IMR-90 (cell line): ENCODE measurements around the gene DHH. TPM values are rescaled to one million over a fixed set of nuclear protein-coding genes. Genes with fewer than 3 reads are reported as not detected.
A peak's percentile ranks its signal among the peaks of the same experiment; 100 is the strongest.

ENCODE experiments used
- ATAC-seq: fragments of 200-7000 bp; cut with Tn5 transposase; 2 replicates; pipeline ENCODE4 v1.9.1; 2020; ENCODE audit warnings: low read depth, mild to moderate bottlenecking, moderate library complexity
- BruUV-seq: library from RNA; stranded (reverse); fragments of 400-500 nt; replicated peaks from 2 replicates; lab custom pipeline; 2021; lab: Mats Ljungman, UMichigan
- CTCF ChIA-PET: fragments of 300-600 bp; formaldehyde crosslinking; extraction: SDS; loops from one replicate; lab custom pipeline; 2021; ENCODE audit warnings: antibody characterized with exemption; lab: Yijun Ruan, JAX
- POLR2A ChIA-PET: fragments of 300-600 bp; sonication (Branson Sonifier 250); formaldehyde crosslinking; loops from one replicate; lab custom pipeline; 2022; ENCODE audit warnings: antibody characterized with exemption; ENCODE audit not compliant: unreplicated experiment; lab: Charles Lee
- DNase-seq: peaks from one replicate; pipeline ENCODE4 v3.0.0; 2013
- H2AFZ ChIP-seq: replicated peaks from 2 replicates; pipeline ENCODE3; 2013; ENCODE audit warnings: low read length, mild to moderate bottlenecking; ENCODE audit not compliant: poor library complexity
- H2AK5ac ChIP-seq: 2 replicates; pipeline ENCODE4 v1.6.1; 2013; ENCODE audit warnings: low read depth, low read length, inconsistent platforms
- H2AK9ac ChIP-seq: replicated peaks from 2 replicates; pipeline ENCODE3; 2013; ENCODE audit warnings: mild to moderate bottlenecking, low read depth, low read length, moderate library complexity; ENCODE audit not compliant: poor library complexity
- H2BK120ac ChIP-seq: 2 replicates; pipeline ENCODE4 v1.6.1; 2013; ENCODE audit warnings: low read depth, low read length, inconsistent platforms
- H2BK15ac ChIP-seq: 3 replicates; pipeline ENCODE4 v1.6.1; 2013; ENCODE audit warnings: low read depth, low read length, inconsistent platforms
- H2BK20ac ChIP-seq: 2 replicates; pipeline ENCODE4 v1.6.1; 2013; ENCODE audit warnings: low read depth, mild to moderate bottlenecking, inconsistent platforms, low read length, moderate library complexity
- H2BK5ac ChIP-seq: 2 replicates; pipeline ENCODE4 v1.6.1; 2013; ENCODE audit warnings: mild to moderate bottlenecking, low read depth, low read length, inconsistent platforms; ENCODE audit not compliant: poor library complexity, severe bottlenecking
- H3K14ac ChIP-seq: replicated peaks from 2 replicates; pipeline ENCODE4 v1.6.1; 2013; ENCODE audit warnings: low read depth, low read length, inconsistent platforms
- H3K18ac ChIP-seq: 2 replicates; pipeline ENCODE4 v1.6.1; 2013; ENCODE audit warnings: low read depth, low read length, control low read depth
- H3K23ac ChIP-seq: 2 replicates; pipeline ENCODE4 v1.6.1; 2013; ENCODE audit warnings: low read depth, low read length, inconsistent platforms
- H3K27ac ChIP-seq: 2 replicates; pipeline ENCODE4 v1.5.1; 2013; ENCODE audit warnings: mild to moderate bottlenecking, control low read depth, low read length; ENCODE audit not compliant: insufficient read depth
- H3K27me3 ChIP-seq: 2 replicates; pipeline ENCODE4 v1.6.1; 2013; ENCODE audit warnings: low read length; ENCODE audit not compliant: control insufficient read depth, insufficient read depth
- H3K36me3 ChIP-seq: 2 replicates; pipeline ENCODE4 v1.6.1; 2013; ENCODE audit warnings: low read length, mixed read lengths; ENCODE audit not compliant: control insufficient read depth, insufficient read depth
- H3K4ac ChIP-seq: 2 replicates; pipeline ENCODE4 v1.6.1; 2013; ENCODE audit warnings: low read depth, low read length, inconsistent platforms
- H3K4me1 ChIP-seq: 2 replicates; pipeline ENCODE4 v1.6.1; 2013; ENCODE audit warnings: low read length, mixed read lengths; ENCODE audit not compliant: control insufficient read depth, insufficient read depth
- H3K4me2 ChIP-seq: 2 replicates; pipeline ENCODE4 v1.6.1; 2013; ENCODE audit warnings: low read depth, mild to moderate bottlenecking, control low read depth, low read length, moderate library complexity
- H3K4me3 ChIP-seq: 2 replicates; pipeline ENCODE4 v1.5.1; 2013; ENCODE audit warnings: low read depth, mild to moderate bottlenecking, control low read depth, low read length, moderate library complexity; ENCODE audit not compliant: insufficient read depth
- H3K56ac ChIP-seq: 2 replicates; pipeline ENCODE4 v1.6.1; 2013; ENCODE audit warnings: low read length, inconsistent platforms; ENCODE audit not compliant: insufficient read depth; ENCODE audit errors: extremely low read depth
- H3K79me1 ChIP-seq, 2 experiments: 2 replicates each; pipeline ENCODE4 v1.6.1; 2013; ENCODE audit warnings: low read length in 2 of 2, inconsistent platforms in 1 of 2, low read depth in 1 of 2
- H3K9ac ChIP-seq: 2 replicates; pipeline ENCODE4 v1.6.1; 2013; ENCODE audit warnings: low read depth, low read length, control low read depth
- H3K9me1 ChIP-seq: 2 replicates; pipeline ENCODE4 v1.6.1; 2013; ENCODE audit warnings: low read length, inconsistent platforms; ENCODE audit not compliant: insufficient read depth
- H3K9me3 ChIP-seq: 2 replicates; pipeline ENCODE4 v1.6.1; 2013; ENCODE audit warnings: low read length; ENCODE audit not compliant: control insufficient read depth, insufficient read depth
- H4K20me1 ChIP-seq: 2 replicates; pipeline ENCODE4 v1.6.1; 2013; ENCODE audit warnings: low read length, inconsistent platforms; ENCODE audit not compliant: insufficient read depth
- H4K5ac ChIP-seq: 2 replicates; pipeline ENCODE4 v1.6.1; 2013; ENCODE audit warnings: mild to moderate bottlenecking, low read depth, low read length, control low read depth
- H4K8ac ChIP-seq, 2 experiments: 2 replicates each; pipeline ENCODE4 v1.6.1; 2013; ENCODE audit warnings: low read depth in 2 of 2, low read length in 2 of 2, control low read depth in 1 of 2, inconsistent platforms in 1 of 2
- H4K91ac ChIP-seq: 2 replicates; pipeline ENCODE4 v1.6.1; 2013; ENCODE audit warnings: low read depth, low read length, inconsistent platforms; ENCODE audit not compliant: insufficient read depth
- CEBPB ChIP-seq: IDR thresholded peaks from 2 replicates; pipeline ENCODE4 v1.6.1; 2012; ENCODE audit warnings: low read depth, low read length, improper control_type of control experiment
- CTCF ChIP-seq: conservative IDR thresholded peaks from 2 replicates; pipeline ENCODE4 v1.5.1; 2012; ENCODE audit warnings: mild to moderate bottlenecking, low read depth, low read length, improper control_type of control experiment
- FOS ChIP-seq: fragments of 150-350 bp; IDR thresholded peaks from 2 replicates; pipeline ENCODE4 v1.6.1; 2016; ENCODE audit warnings: low read depth, low read length
- MAZ ChIP-seq: IDR thresholded peaks from 2 replicates; pipeline ENCODE4 v1.6.1; 2012; ENCODE audit warnings: low read depth, mild to moderate bottlenecking, low read length, improper control_type of control experiment, moderate library complexity, borderline replicate concordance
- NFE2L2 ChIP-seq: fragments of 150-350 bp; IDR thresholded peaks from 2 replicates; pipeline ENCODE4 v1.6.1; 2016; ENCODE audit warnings: low read depth, mild to moderate bottlenecking, low read length
- USF2 ChIP-seq: fragments of 150-350 bp; IDR thresholded peaks from 2 replicates; pipeline ENCODE4 v1.6.1; 2017; ENCODE audit warnings: mild to moderate bottlenecking, antibody characterized with exemption, low read length, low read depth
- WGBS, 2 experiments: methylation state at CpG; one replicate each; pipeline versions ENCODE4 v1.1.5 to v1.1.7; 2013; ENCODE audit warnings: missing lambda C conversion rate in 2 of 2; ENCODE audit not compliant: insufficient read length in 1 of 2; ENCODE audit errors: extremely low coverage in 2 of 2; 5-methylcytosine and 5-hydroxymethylcytosine counted together
- dilution Hi-C: fragments of 300-500 bp; cut with HindIII; formaldehyde crosslinking; loops from one replicate; pipeline ENCODE4 v1.14.3; 2018; ENCODE audit warnings: low sequenced_read_pairs; ENCODE audit not compliant: unreplicated experiment
- in situ Hi-C: fragments of 300-500 bp; cut with MboI; formaldehyde crosslinking; loops from 3 replicates; pipeline ENCODE4 v1.14.3; 2019; ENCODE audit warnings: low sequenced_read_pairs, inconsistent platforms, mixed read lengths
- intact Hi-C: fragments of 100-400 bp; cut with micrococcal nuclease; formaldehyde crosslinking; loops from 2 replicates; pipeline ENCODE4 v1.10.0; 2022
- polyA plus RNA-seq, 3 experiments: library from polyadenylated mRNA; depleted of rRNA; stranded (reverse); fragments of >200 nt; gene quantifications; 2 replicates each; pipeline ENCODE4 v1.2.3, GENCODE V29; 2012; ENCODE audit warnings: low replicate concordance in 1 of 3
- total RNA-seq: library from RNA; depleted of rRNA; stranded (reverse); fragments of >200 nt; gene quantifications from 2 replicates; pipeline ENCODE4 v1.2.3, GENCODE V29; 2012

DHH gene
- total and polyA plus RNA-seq, 2 of the 4 experiments (the other 2 are of a cell fraction), result under 0.01 to 0.07 TPM

GRCh38 chr12:49129332-49130150, 34.9 kb upstream of the DHH start:
- H2BK5ac ChIP-seq, result peak overlapping the region; percentile 58
- no peaks in the 10 kb centered on the region for H3K9me3 ChIP-seq
- peak overlapping the region; percentile 69 for H3K27ac ChIP-seq
- ATAC-seq (no peak), DNase-seq (no peak)
- no CpG with 5 or more reads among the region's 18 CpGs for WGBS, 2 experiments
- H3K4ac ChIP-seq, result peak overlapping the region; percentile 76
- ChIA-PET CTCF (interaction anchor here (0.5 to 2.8 kb wide), 9 partner anchors 8 to 115 kb away, joined by 3 to 10 read pairs (median 4); no protein-coding TSS in a partner anchor), POLR2A (interaction anchor here (1.1 kb wide), 1 partner anchor 103 kb away, joined by 4 read pairs; no protein-coding TSS in a partner anchor)
- H2BK120ac ChIP-seq, result no peak overlapping the region
- peaks cover 25% of the 10 kb centered on the region for H3K36me3 ChIP-seq
- in situ Hi-C loops, result loop anchor here (10.0 kb wide), 1 partner anchor 55 kb away; the partner anchor contains the start of gene TUBA1A
- H3K79me1 ChIP-seq, result peaks cover 6 to 49% of the 10 kb centered on the region in 2 experiments
- H3K56ac ChIP-seq, result peak overlapping the region; percentile 82
- no TSS peak for BruUV-seq
- H3K9ac ChIP-seq, result peak overlapping the region; percentile 85
- peak overlapping the region; percentile 77 for H3K14ac ChIP-seq
- H3K4me2 ChIP-seq, result peak overlapping the region; percentile 96
- peak overlapping the region; percentile 75 for H2AFZ ChIP-seq
- H2AK9ac ChIP-seq, result peak overlapping the region; percentile 100
- H4K5ac ChIP-seq, result peak overlapping the region; percentile 32; the same call in 1 of the 2 replicates
- H4K8ac ChIP-seq, result peak overlapping the region; percentile 72 to 82
- peak overlapping the region; percentile 82 for H3K4me3 ChIP-seq
- intact Hi-C loops, result loop anchor here (2.0 to 10.0 kb wide), 2 partner anchors 59 to 135 kb away; partner anchors contain the start of genes TUBA1A and TUBA1C
- H3K9me1 ChIP-seq, result no peaks in the 10 kb centered on the region
- no peak overlapping the region for H2BK15ac ChIP-seq
- H4K91ac ChIP-seq, result peak overlapping the region; percentile 60; the same call in 1 of the 2 replicates
- dilution Hi-C loops, result no loop called here
- TF ChIP-seq USF2 (no peak), CTCF (no peak), MAZ (no peak), CEBPB (no peak), FOS (no peak), NFE2L2 (no peak)
- H3K23ac ChIP-seq, result peak overlapping the region; percentile 6; the same call in 1 of the 2 replicates
- H3K18ac ChIP-seq, result peak overlapping the region; percentile 46; the same call in 1 of the 2 replicates
- peaks cover 7% of the 10 kb centered on the region for H3K4me1 ChIP-seq
- peaks cover 43% of the 10 kb centered on the region for H4K20me1 ChIP-seq
- H3K27me3 ChIP-seq, result no peaks in the 10 kb centered on the region
- no peak overlapping the region for H2BK20ac ChIP-seq
- H2AK5ac ChIP-seq, result peak overlapping the region; percentile 84
